HepG2 (cell line): ENCODE results near the gene CLDN15. TPM values are rescaled to one million over a fixed set of nuclear protein-coding genes. Genes with fewer than 3 reads are reported as not detected.

Source experiments
- ATF5 ChIP-seq: sonication (generic); formaldehyde crosslinking; IDR thresholded peaks from 2 replicates; pipeline ENCODE4 v1.4.0; 2020; ENCODE audit warnings: mild to moderate bottlenecking, low read depth, missing genetic modification reagents
- CREB1 ChIP-seq, 2 experiments: fragments of 450-650 bp in 1 of 2; IDR thresholded peaks; 2 replicates each; pipeline ENCODE4 v1.6.1; 2016 to 2017; ENCODE audit warnings: control low read depth in 1 of 2, mild to moderate bottlenecking in 1 of 2, missing compliant biosample characterization in 1 of 2, missing genetic modification characterization in 1 of 2
- KAT8 ChIP-seq: IDR thresholded peaks from 2 replicates; pipeline ENCODE4 v1.6.1; 2016; ENCODE audit warnings: missing genetic modification reagents, missing compliant biosample characterization
- MAF1 ChIP-seq: sonication (generic); formaldehyde crosslinking; IDR thresholded peaks from 2 replicates; pipeline ENCODE4 v1.5.0; 2020; ENCODE audit warnings: missing genetic modification reagents, borderline replicate concordance
- REXO4 ChIP-seq: sonication (generic); formaldehyde crosslinking; IDR thresholded peaks from 2 replicates; pipeline ENCODE4 v1.8.0; 2022; ENCODE audit warnings: missing genetic modification reagents, mild to moderate bottlenecking, borderline replicate concordance
- SNAI1 ChIP-seq: sonication (generic); formaldehyde crosslinking; IDR thresholded peaks from 2 replicates; pipeline ENCODE4 v1.5.0; 2020; ENCODE audit warnings: mild to moderate bottlenecking, missing genetic modification reagents, borderline replicate concordance
- SRSF4 ChIP-seq: fragments of 200-400 bp; formaldehyde crosslinking; IDR thresholded peaks from one replicate; pipeline ENCODE4 v1.6.1; 2018; ENCODE audit warnings: mild to moderate bottlenecking, low read depth, low read length, moderate library complexity; ENCODE audit not compliant: poor library complexity, severe bottlenecking
- ZFP82 ChIP-seq: sonication (generic); formaldehyde crosslinking; IDR thresholded peaks from 2 replicates; pipeline ENCODE4 v1.5.1; 2020; ENCODE audit warnings: mild to moderate bottlenecking, missing genetic modification reagents, borderline replicate concordance
- ZNF121 ChIP-seq: sonication (generic); formaldehyde crosslinking; IDR thresholded peaks from 2 replicates; pipeline ENCODE4 v1.5.0; 2020; ENCODE audit warnings: mild to moderate bottlenecking, missing genetic modification reagents
- ZNF431 ChIP-seq: sonication (generic); formaldehyde crosslinking; IDR thresholded peaks from 2 replicates; pipeline ENCODE4 v1.9.0; 2022; ENCODE audit warnings: missing genetic modification reagents, low read depth, mild to moderate bottlenecking, borderline replicate concordance
- ZNF784 ChIP-seq: sonication (generic); formaldehyde crosslinking; IDR thresholded peaks from 2 replicates; pipeline ENCODE4 v1.5.1; 2020; ENCODE audit warnings: missing genetic modification reagents, mild to moderate bottlenecking, borderline replicate concordance
- ZNF792 ChIP-seq: IDR thresholded peaks from 2 replicates; pipeline ENCODE4 v1.6.1; 2016
- polyA plus RNA-seq, 8 experiments: library from polyadenylated mRNA; depleted of rRNA in 3 of 8; stranded (reverse) in 7 of 8; unstranded in 1 of 8; fragments of >200 nt; fragmentation: Illumina TruSeq in 4 of 8; extraction: Trizol in 4 of 8; gene quantifications; 2 replicates each; pipeline versions ENCODE4 v1.2.1 to v1.2.3, GENCODE V29; 2011 to 2016; ENCODE audit warnings: low read depth in 4 of 8, missing spikeins in 1 of 8, mixed read lengths in 1 of 8; ENCODE audit not compliant: insufficient read depth in 1 of 8
- total RNA-seq, 5 experiments: library from RNA; depleted of rRNA; stranded (reverse); fragments of >200 nt; fragmentation: Illumina TruSeq; extraction: Trizol; gene quantifications; 2 replicates each; pipeline ENCODE4 v1.2.3, GENCODE V29; 2016; ENCODE audit warnings: low read depth in 1 of 5
- TF ChIP-seq, protein P1 (sequence below): sonication (generic); formaldehyde crosslinking; IDR thresholded peaks from 2 replicates; pipeline ENCODE4 v1.8.0; 2022; ENCODE audit warnings: missing genetic modification reagents, mild to moderate bottlenecking, inconsistent platforms, borderline replicate concordance

Gene CLDN15
- total and polyA plus RNA-seq, 2 of the 13 experiments (the other 11 are each of a cell fraction or from before 2014, with no cell fraction given): 7.1 to 17.8 TPM

DNA sequence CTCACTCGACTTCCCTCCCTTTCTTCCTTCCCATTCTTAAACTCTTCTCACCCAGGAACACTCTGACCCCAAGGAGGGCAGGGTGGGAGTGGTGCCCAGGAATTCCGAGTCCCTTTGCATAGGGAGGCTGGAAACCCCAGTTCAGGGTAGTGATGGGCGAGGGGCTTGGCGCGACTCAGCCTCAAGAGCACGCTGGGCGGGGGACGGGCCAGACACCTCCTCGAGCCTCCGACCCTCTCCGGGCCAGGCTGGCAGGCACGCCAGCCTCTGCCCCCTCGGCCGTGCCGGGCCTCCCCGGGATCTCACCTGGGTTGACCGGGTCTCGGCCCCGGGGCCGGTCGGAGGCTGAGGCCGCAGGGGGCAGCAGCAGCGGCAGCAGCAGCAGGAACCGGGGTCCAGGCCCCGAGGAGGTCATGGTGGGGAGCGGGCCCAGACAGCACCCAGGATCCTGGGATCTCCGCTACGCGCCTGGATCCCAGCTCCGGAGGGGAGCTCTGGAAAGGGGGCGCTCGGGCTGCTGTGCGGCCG is 20.7 kb downstream of the CLDN15 start (continued):
- TF ChIP-seq, protein P1, sequence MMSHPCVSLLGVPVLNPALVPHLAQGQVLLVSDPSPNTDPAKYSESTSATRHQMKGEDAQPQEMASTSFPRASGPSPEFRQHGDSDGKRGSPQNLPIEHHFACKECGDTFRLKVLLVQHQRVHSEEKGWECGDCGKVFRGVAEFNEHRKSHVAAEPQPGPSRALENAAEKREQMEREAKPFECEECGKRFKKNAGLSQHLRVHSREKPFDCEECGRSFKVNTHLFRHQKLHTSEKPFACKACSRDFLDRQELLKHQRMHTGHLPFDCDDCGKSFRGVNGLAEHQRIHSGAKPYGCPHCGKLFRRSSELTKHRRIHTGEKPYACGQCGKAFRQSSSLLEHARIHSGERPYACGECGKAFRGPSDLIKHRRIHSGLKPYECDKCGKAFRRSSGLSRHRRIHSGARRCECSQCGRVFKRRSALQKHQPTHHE (CRISPR knock-in tag): no peak
- TF ChIP-seq CREB1 (IDR thresholded peaks at IDR 0.05): no peak
- TF ChIP-seq CREB1 (CRISPR knock-in tag; IDR thresholded peaks at IDR 0.05): no peak
- no peak for TF ChIP-seq ZFP82 (CRISPR knock-in tag)
- TF ChIP-seq ZNF784: no peak
- no peak for TF ChIP-seq MAF1 (CRISPR knock-in tag)
- 0 out of 2 replicates have a peak, but pooled peaks have one; percentile 25 for TF ChIP-seq ZNF792 (CRISPR knock-in tag)
- TF ChIP-seq ATF5 (CRISPR knock-in tag): no peak
- no peak for TF ChIP-seq ZNF431 (CRISPR knock-in tag)
- no peak for TF ChIP-seq KAT8 (CRISPR knock-in tag)
- no peak for TF ChIP-seq ZNF121 (CRISPR knock-in tag)
- no peak for TF ChIP-seq SNAI1 (CRISPR knock-in tag)
- TF ChIP-seq REXO4 (CRISPR knock-in tag): no peak
- no peak for TF ChIP-seq SRSF4
